ENCODE measurements around the gene PROM1.

DNA sequence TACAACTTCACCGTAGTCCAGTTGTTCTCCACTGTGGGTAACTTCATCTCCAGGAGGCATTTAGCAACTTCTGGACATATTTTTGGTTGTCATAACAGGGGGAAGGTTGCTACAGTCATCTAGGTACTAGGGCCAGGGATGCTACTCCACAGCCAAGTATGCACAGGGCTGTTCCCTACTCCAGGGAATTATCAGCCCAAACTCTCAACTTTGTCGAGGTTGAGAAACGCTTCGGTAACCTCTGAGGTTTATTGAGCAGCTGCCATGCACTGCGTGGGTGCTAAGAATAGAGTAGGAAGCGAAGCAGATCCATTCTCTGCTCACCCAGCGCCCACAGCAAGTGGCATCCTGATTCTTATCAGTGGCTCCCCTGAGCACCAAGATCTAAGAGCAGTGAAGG lies 153.5 kb downstream of the PROM1 start:
- TF ChIP-seq CTCF (IDR thresholded peaks at IDR 0.05) = no peak
- TF ChIP-seq EZH2 (IDR thresholded peaks at IDR 0.05) = no peak

Data from neural progenitor cell (in vitro differentiated cells).